Esophagus (tissue), 2 donors: ENCODE data around the gene KNG1. TPM values are rescaled to one million over a fixed set of nuclear protein-coding genes. Genes with fewer than 3 reads are reported as not detected.
"Not testable (repeated sequence)": the region's sequence is repeated elsewhere in the genome, so short reads cannot be mapped to it uniquely, and the experiment has no call there.

Experiments
- H3K27ac ChIP-seq, 2 donors: one replicate each; pipeline ENCODE4 v1.5.1; 2013; ENCODE audit warnings: low read depth in 2 of 2, mild to moderate bottlenecking in 2 of 2, inconsistent platforms in 1 of 2, low read length in 1 of 2, moderate library complexity in 1 of 2
- H3K27me3 ChIP-seq, 2 donors: one replicate each; pipeline ENCODE4 v1.6.1; 2013; ENCODE audit warnings: low read length in 2 of 2, control low read depth in 1 of 2, mild to moderate bottlenecking in 1 of 2; ENCODE audit not compliant: insufficient read depth in 2 of 2, control insufficient read depth in 1 of 2
- H3K36me3 ChIP-seq, 2 donors: one replicate each; pipeline ENCODE4 v1.6.1; 2013; ENCODE audit warnings: low read length in 1 of 2; ENCODE audit not compliant: control insufficient read depth in 2 of 2, insufficient read depth in 2 of 2
- H3K4me1 ChIP-seq, 2 donors: one replicate each; pipeline ENCODE4 v1.6.1; 2013; ENCODE audit warnings: low read length in 1 of 2; ENCODE audit not compliant: control insufficient read depth in 2 of 2, insufficient read depth in 2 of 2
- H3K4me3 ChIP-seq, 2 donors: one replicate each; pipeline ENCODE4 v1.5.1; 2013; ENCODE audit warnings: low read length in 2 of 2, mild to moderate bottlenecking in 2 of 2, low read depth in 1 of 2, moderate library complexity in 1 of 2
- H3K9me3 ChIP-seq, 2 donors: one replicate each; pipeline ENCODE4 v1.6.1; 2013; ENCODE audit warnings: mild to moderate bottlenecking in 2 of 2, low read depth in 1 of 2, low read length in 1 of 2, moderate library complexity in 1 of 2; ENCODE audit not compliant: control insufficient read depth in 2 of 2, insufficient read depth in 1 of 2
- WGBS, 2 donors: extraction: QIAGEN DNeasy Blood & Tissue Kit; methylation state at CpG; one replicate each; pipeline ENCODE4 v1.1.7; 2013; 5-methylcytosine and 5-hydroxymethylcytosine counted together
- polyA plus RNA-seq, 2 donors: library from polyadenylated mRNA; stranded (reverse); fragments of 200-250 nt; gene quantifications; one replicate each; pipeline ENCODE4 v1.2.3, GENCODE V29; 2013
- donor health status: healthy with polysubstance abuse.
- donor health status: Bipolar disorder and iron deficiency.

Gene KNG1
- polyA plus RNA-seq, 2 donors: not detected

GRCh38 chr3:186686475-186686874 lies 30.7 kb upstream of the KNG1 start:
- not testable (repeated sequence) for H3K27me3 ChIP-seq, H3K36me3 ChIP-seq, H3K9me3 ChIP-seq, H3K27ac ChIP-seq, H3K4me3 ChIP-seq, H3K4me1 ChIP-seq
- WGBS, 2 donors: 70 to 80% methylated on average over 2 of the region's 2 CpGs

DNA sequence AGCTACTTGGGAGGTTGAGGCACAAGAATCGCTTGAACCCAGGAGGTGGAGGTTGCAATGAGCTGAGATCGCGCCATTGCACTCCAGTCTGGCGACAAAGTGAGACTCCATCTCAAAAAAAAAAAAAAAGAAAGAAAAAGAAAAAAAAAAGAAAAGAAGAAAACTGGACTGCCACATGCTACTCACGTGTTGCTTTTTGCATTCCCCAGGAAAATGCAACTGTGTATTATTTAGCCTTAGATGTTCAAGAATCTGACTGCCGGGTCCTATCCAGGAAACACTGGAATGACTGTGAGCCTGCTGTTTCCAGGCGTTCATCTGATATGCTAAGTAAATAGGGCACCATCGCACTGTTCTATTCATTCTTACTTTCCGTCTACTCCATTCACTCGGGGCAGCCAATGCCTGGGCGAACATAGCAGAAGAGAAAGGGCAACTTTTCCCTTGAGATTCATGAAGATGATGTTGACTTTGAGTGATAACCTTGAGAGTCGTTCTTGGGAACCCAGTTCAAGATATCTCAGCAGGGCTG lies 30.0 kb upstream of the KNG1 start:
- Histone ChIP-seq H3K27ac (no peak overlapping the region), H3K9me3 (peaks cover 0 to 3% of the 10 kb centered on the region in 2 donors), H3K4me3 (no peak overlapping the region), H3K27me3 (no peaks in the 10 kb centered on the region), H3K4me1 (no peaks in the 10 kb centered on the region), H3K36me3 (no peaks in the 10 kb centered on the region)
- WGBS, 2 donors: 59 to 81% methylated on average over 12 of the region's 12 CpGs

DNA sequence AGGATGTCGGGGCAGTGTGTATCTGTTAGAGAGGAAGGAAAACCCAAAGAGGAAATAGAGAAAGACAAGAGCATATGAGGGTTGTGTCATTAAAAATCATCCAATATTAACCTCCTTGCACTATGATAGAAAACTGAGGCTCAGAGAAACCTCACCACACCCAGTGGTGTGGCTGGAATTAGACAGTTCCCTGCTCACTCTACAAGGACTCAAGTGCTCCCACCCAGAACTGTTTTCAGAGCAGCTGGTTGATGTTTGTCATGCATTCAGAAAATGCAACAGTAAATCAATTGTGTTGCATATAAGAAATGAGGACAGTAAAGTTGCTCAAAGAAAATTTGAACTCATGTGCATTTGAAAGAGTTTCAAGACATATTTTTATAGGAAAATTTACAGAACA lies 26.9 kb upstream of the KNG1 start:
- not testable (repeated sequence) for H3K27me3 ChIP-seq, H3K4me3 ChIP-seq, H3K4me1 ChIP-seq, H3K9me3 ChIP-seq, H3K36me3 ChIP-seq, H3K27ac ChIP-seq
- WGBS, 2 donors: 87 to 95% methylated on average over 1 of the region's 1 CpG

- 65 to 76% methylated on average over 7 of the region's 7 CpGs for WGBS, 2 donors
- Histone ChIP-seq H3K4me3 (no peak overlapping the region), H3K36me3 (no peaks in the 10 kb centered on the region), H3K27ac (no peak overlapping the region), H3K4me1 (no peaks in the 10 kb centered on the region), H3K27me3 (no peaks in the 10 kb centered on the region), H3K9me3 (no peaks in the 10 kb centered on the region)
Measured at GRCh38 chr3:186691676-186692075, 25.5 kb upstream of the KNG1 start.

DNA sequence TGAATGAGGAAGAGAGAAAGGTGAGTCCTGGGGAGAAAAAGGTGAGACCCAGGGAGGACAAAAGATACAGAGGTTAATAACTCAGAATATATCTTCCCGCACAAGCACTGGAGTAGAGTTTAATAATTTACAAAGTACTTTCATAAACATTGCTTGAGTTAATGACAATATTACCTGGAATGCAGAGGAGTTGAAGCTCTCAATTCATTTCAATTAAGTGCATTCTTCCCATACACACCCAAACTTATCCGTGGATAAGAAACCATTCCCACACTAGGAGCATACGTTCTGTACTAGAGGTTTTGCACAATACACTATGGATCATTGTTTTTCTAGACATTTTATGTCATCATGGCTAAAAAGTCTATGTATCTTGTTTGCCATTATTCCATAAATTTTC lies 23.3 kb upstream of the KNG1 start:
- no peak overlapping the region for H3K4me3 ChIP-seq
- 66 to 87% methylated on average over 3 of the region's 3 CpGs for WGBS, 2 donors
- H3K4me1 ChIP-seq: no peaks in the 10 kb centered on the region
- H3K27me3 ChIP-seq: no peaks in the 10 kb centered on the region
- H3K9me3 ChIP-seq: no peaks in the 10 kb centered on the region
- H3K36me3 ChIP-seq: no peaks in the 10 kb centered on the region
- H3K27ac ChIP-seq: no peak overlapping the region

DNA sequence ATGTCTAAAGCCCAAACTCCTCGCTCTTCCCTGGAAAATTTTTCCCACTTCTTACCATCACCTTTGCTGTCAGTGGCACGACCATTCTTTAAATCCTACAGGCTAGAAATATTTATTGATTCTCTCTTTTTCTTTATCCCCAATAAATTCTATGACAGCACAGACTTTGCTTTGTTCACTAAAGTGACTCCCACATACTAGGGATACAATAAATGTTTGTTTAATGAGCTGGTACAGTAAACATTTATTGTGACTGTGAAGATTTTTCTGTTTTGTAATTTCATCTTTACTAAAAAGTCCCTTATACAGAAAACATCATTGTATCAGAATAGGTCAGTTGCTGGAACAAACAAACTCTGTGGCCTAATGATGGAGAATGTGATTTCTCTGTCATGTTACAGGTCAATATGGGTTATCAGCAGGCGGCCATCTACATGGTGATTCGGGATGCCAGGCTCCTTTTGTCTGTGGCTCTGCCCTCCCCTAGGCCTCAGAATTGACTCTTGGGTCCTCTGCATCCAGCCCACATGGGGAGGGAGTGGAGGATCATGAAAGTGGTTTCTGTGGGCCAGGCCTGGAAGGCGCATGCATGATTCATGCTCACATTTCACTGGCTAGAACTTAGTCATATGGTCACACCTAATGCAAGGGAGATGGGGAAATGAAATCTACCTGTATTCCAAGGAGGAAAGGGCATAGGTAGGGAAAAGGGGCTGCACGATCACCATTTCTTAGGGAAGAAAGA lies 22.7 kb upstream of the KNG1 start:
- no peak overlapping the region for H3K4me3 ChIP-seq
- no peak overlapping the region for H3K27ac ChIP-seq
- WGBS, 2 donors: 83 to 87% methylated on average over 6 of the region's 6 CpGs
- H3K27me3 ChIP-seq: no peaks in the 10 kb centered on the region
- H3K36me3 ChIP-seq: no peaks in the 10 kb centered on the region
- H3K4me1 ChIP-seq: no peaks in the 10 kb centered on the region
- H3K9me3 ChIP-seq: no peaks in the 10 kb centered on the region

GRCh38 chr3:186696522-186696921 lies 20.6 kb upstream of the KNG1 start:
- no peak overlapping the region for H3K27ac ChIP-seq
- H3K36me3 ChIP-seq: no peaks in the 10 kb centered on the region
- no peaks in the 10 kb centered on the region for H3K27me3 ChIP-seq
- no peaks in the 10 kb centered on the region for H3K9me3 ChIP-seq
- 90% methylated on average over 2 of the region's 2 CpGs for WGBS, 2 donors
- H3K4me1 ChIP-seq: no peaks in the 10 kb centered on the region
- H3K4me3 ChIP-seq: no peak overlapping the region

DNA sequence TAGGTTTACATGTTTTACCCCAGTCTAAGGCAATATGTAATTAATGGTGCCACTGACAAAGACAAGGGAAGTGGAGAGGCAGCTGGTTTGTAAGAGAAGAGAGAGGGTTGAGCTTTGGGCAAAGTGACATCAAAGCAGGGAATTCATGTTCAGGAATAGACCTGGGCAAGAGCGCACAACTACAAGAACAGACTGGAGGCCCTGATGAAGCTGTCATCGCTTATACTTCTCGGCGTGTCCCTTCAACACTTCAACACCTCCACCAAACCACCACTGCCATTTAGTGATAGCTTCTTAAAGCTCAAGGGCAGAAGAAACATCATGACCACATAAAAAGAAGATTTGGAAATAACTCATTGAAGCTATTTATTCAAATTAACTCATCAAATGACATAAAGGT lies 19.6 kb upstream of the KNG1 start:
- H3K4me3 ChIP-seq: no peak overlapping the region
- H3K36me3 ChIP-seq: no peaks in the 10 kb centered on the region
- H3K9me3 ChIP-seq: no peaks in the 10 kb centered on the region
- 84 to 86% methylated on average over 4 of the region's 4 CpGs for WGBS, 2 donors
- H3K27ac ChIP-seq: no peak overlapping the region
- no peaks in the 10 kb centered on the region for H3K4me1 ChIP-seq
- no peaks in the 10 kb centered on the region for H3K27me3 ChIP-seq

DNA sequence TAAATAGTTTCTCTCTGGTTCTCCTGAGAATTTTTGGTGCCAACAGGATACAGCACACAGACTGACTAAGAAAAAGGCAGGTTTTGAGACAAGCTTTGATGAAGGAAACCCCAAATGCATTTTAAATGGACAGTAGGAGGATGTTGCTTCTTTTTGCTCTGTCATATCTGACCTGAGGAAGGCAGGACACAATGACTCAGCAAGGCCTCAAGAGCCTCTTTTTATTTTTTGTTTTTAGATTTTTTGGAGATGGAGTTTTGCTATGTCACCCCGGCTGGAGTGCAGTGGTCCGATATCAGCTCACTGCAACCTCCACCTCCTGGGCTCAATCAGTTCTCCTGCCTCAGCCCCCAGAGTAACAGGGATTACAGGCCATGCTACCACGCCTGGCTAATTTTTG lies 16.9 kb upstream of the KNG1 start:
- Histone ChIP-seq H3K9me3 (no peaks in the 10 kb centered on the region), H3K4me3 (no peak overlapping the region), H3K27ac (no peak overlapping the region), H3K4me1 (no peaks in the 10 kb centered on the region), H3K27me3 (no peaks in the 10 kb centered on the region), H3K36me3 (no peaks in the 10 kb centered on the region)
- WGBS, 2 donors: 87 to 88% methylated on average over 3 of the region's 3 CpGs

DNA sequence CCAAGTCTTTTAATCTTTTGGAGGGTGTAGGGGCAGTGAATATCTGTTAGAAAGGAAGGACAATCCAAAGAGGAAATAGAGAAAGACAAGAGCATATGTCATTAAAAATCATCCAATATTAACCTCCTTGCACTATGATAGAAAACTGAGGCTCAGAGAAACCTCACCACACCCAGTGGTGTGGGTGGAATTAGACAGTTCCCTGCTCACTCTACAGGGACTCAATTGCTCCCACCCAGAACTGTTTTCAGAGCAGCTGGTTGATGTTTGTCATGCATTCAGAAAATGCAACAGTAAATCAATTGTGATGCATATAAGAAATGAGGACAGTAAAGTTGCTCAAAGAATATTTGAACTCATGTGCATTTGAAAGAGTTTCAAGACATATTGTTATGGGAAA lies 14.7 kb upstream of the KNG1 start:
- not testable (repeated sequence) for H3K36me3 ChIP-seq, H3K27me3 ChIP-seq, H3K4me1 ChIP-seq, H3K27ac ChIP-seq, H3K9me3 ChIP-seq, H3K4me3 ChIP-seq
